CD14-positive monocyte (primary cell): ENCODE data around the gene LRRC45. TPM values are rescaled to one million over a fixed set of nuclear protein-coding genes. Genes with fewer than 3 reads are reported as not detected.

Source experiments
- DNase-seq, 3 donors: peaks; one replicate each; pipeline ENCODE4 v3.0.0-alpha.2; 2011 to 2022
- H2AFZ ChIP-seq: 2 replicates; pipeline ENCODE4 v1.6.0; 2012; ENCODE audit warnings: mild to moderate bottlenecking, low read depth, low read length, inconsistent platforms; ENCODE audit not compliant: insufficient read depth, poor library complexity, severe bottlenecking
- H3K27ac ChIP-seq, 2 donors: 1 replicate in 1 of 2; 2 replicates in 1 of 2; pipeline ENCODE4 v1.5.1; 2012 to 2013; ENCODE audit warnings: low read length in 2 of 2, control low read depth in 1 of 2, inconsistent platforms in 1 of 2, low read depth in 1 of 2, mild to moderate bottlenecking in 1 of 2
- H3K27me3 ChIP-seq, 2 donors: one replicate each; pipeline versions ENCODE4 v1.6.0 to v1.6.1; 2011 to 2013; ENCODE audit warnings: low read length in 2 of 2; ENCODE audit not compliant: control insufficient read depth in 2 of 2, insufficient read depth in 2 of 2
- H3K36me3 ChIP-seq, 2 donors: replicated peaks in 1 of 2; 1 replicate in 1 of 2; 2 replicates in 1 of 2; pipeline versions ENCODE4 v1.5.1 to v1.6.1; 2012 to 2013; ENCODE audit warnings: low read length in 2 of 2, control low read depth in 1 of 2, inconsistent platforms in 1 of 2, mild to moderate bottlenecking in 1 of 2; ENCODE audit not compliant: insufficient read depth in 2 of 2, control insufficient read depth in 1 of 2
- H3K4me1 ChIP-seq, 2 donors: 1 replicate in 1 of 2; 2 replicates in 1 of 2; pipeline versions ENCODE4 v1.5.1 to v1.6.1; 2012 to 2013; ENCODE audit warnings: low read length in 2 of 2, control low read depth in 1 of 2, inconsistent platforms in 1 of 2, mild to moderate bottlenecking in 1 of 2, moderate library complexity in 1 of 2; ENCODE audit not compliant: insufficient read depth in 2 of 2, control insufficient read depth in 1 of 2
- H3K4me2 ChIP-seq: replicated peaks from 2 replicates; pipeline ENCODE3; 2012; ENCODE audit warnings: low read length, moderate library complexity, mild to moderate bottlenecking; ENCODE audit not compliant: poor library complexity, severe bottlenecking; ENCODE audit errors: extremely low read depth
- H3K4me3 ChIP-seq, 3 experiments: fragments of 200-600 bp in 1 of 3; sonication (generic) in 1 of 3; replicated peaks in 1 of 3; 1 replicate in 2 of 3; 2 replicates in 1 of 3; pipeline ENCODE4 v1.5.1; 2011 to 2013; ENCODE audit warnings: low read length in 3 of 3, mild to moderate bottlenecking in 3 of 3, control low read depth in 2 of 3, low read depth in 2 of 3, inconsistent platforms in 1 of 3, moderate library complexity in 1 of 3
- H3K79me2 ChIP-seq: 2 replicates; pipeline ENCODE4 v1.6.0; 2012; ENCODE audit warnings: mild to moderate bottlenecking, control low read depth, inconsistent platforms, low read length, moderate library complexity; ENCODE audit not compliant: insufficient read depth
- H3K9ac ChIP-seq: 2 replicates; pipeline ENCODE4 v1.6.0; 2017; ENCODE audit warnings: low read length, mild to moderate bottlenecking; ENCODE audit not compliant: insufficient read depth, poor library complexity, severe bottlenecking
- H3K9me3 ChIP-seq, 2 donors: replicated peaks in 1 of 2; 1 replicate in 1 of 2; 2 replicates in 1 of 2; pipeline versions ENCODE4 v1.5.1 to v1.6.1; 2012 to 2013; ENCODE audit warnings: low read length in 2 of 2, control low read depth in 1 of 2; ENCODE audit not compliant: control insufficient read depth in 1 of 2, insufficient read depth in 1 of 2
- H4K20me1 ChIP-seq: 2 replicates; pipeline ENCODE4 v1.6.0; 2012; ENCODE audit warnings: mild to moderate bottlenecking, low read length, control low read depth, moderate library complexity; ENCODE audit not compliant: insufficient read depth
- H3K27ac Mint-ChIP-seq, 7 donors: one replicate each; pipeline ENCODE4 v1.8.0; 2020; ENCODE audit warnings: mild to moderate bottlenecking in 7 of 7, mixed read lengths in 7 of 7, moderate library complexity in 6 of 7, inconsistent platforms in 2 of 7
- H3K27me3 Mint-ChIP-seq, 3 donors: one replicate each; pipeline ENCODE4 v1.8.0; 2021 to 2022; ENCODE audit warnings: low read depth in 3 of 3, mild to moderate bottlenecking in 3 of 3, mixed read lengths in 3 of 3, moderate library complexity in 3 of 3, inconsistent platforms in 1 of 3
- H3K36me3 Mint-ChIP-seq, 2 donors: one replicate each; pipeline ENCODE4 v1.8.0; 2020; ENCODE audit warnings: mixed read lengths in 2 of 2, inconsistent platforms in 1 of 2, mild to moderate bottlenecking in 1 of 2
- H3K4me1 Mint-ChIP-seq: one replicate; pipeline ENCODE4 v1.8.0; 2020; ENCODE audit warnings: mild to moderate bottlenecking, mixed read lengths
- H3K4me3 Mint-ChIP-seq, 2 donors: one replicate each; pipeline ENCODE4 v1.8.0; 2020; ENCODE audit warnings: mild to moderate bottlenecking in 2 of 2, mixed read lengths in 2 of 2, moderate library complexity in 1 of 2
- H3K9me3 Mint-ChIP-seq, 7 donors: one replicate each; pipeline ENCODE4 v1.8.0; 2020 to 2022; ENCODE audit warnings: mixed read lengths in 7 of 7, mild to moderate bottlenecking in 6 of 7, moderate library complexity in 6 of 7, inconsistent platforms in 2 of 7
- WGBS: methylation state at CpG from one replicate; pipeline ENCODE4 v1.1.5; 2013; ENCODE audit warnings: missing lambda C conversion rate; ENCODE audit not compliant: insufficient coverage; 5-methylcytosine and 5-hydroxymethylcytosine counted together
- intact Hi-C, 2 donors: fragments of 100-400 bp; cut with micrococcal nuclease; formaldehyde crosslinking; loops; one replicate each; pipeline versions ENCODE4 v1.15.0 to v1.15.1; 2023
- polyA plus RNA-seq, 3 donors: library from polyadenylated mRNA; depleted of rRNA in 1 of 3; unstranded in 2 of 3; stranded (reverse) in 1 of 3; fragments of 300-500 nt in 2 of 3; fragments of >200 nt in 1 of 3; fragmentation: Illumina TruSeq in 2 of 3; gene quantifications; 1 replicate in 2 of 3; 2 replicates in 1 of 3; pipeline ENCODE4 v1.2.3, GENCODE V29; 2012 to 2021
- TF ChIP-seq, protein P1 (sequence below): fragments of 200-600 bp; IDR thresholded peaks from one replicate; pipeline ENCODE4 v1.8.0; 2022; ENCODE audit warnings: antibody characterized with exemption, mild to moderate bottlenecking

The LRRC45 gene
- polyA plus RNA-seq, 3 donors: 2.6 to 12.2 (median 3.4) TPM

- no peak overlapping the region for H3K27ac Mint-ChIP-seq
- peaks cover 1 to 8% (median 4%) of the 10 kb centered on the region in 3 donors for H3K27me3 Mint-ChIP-seq
- no peak overlapping the region for H3K4me2 ChIP-seq
- TF ChIP-seq, protein P1, sequence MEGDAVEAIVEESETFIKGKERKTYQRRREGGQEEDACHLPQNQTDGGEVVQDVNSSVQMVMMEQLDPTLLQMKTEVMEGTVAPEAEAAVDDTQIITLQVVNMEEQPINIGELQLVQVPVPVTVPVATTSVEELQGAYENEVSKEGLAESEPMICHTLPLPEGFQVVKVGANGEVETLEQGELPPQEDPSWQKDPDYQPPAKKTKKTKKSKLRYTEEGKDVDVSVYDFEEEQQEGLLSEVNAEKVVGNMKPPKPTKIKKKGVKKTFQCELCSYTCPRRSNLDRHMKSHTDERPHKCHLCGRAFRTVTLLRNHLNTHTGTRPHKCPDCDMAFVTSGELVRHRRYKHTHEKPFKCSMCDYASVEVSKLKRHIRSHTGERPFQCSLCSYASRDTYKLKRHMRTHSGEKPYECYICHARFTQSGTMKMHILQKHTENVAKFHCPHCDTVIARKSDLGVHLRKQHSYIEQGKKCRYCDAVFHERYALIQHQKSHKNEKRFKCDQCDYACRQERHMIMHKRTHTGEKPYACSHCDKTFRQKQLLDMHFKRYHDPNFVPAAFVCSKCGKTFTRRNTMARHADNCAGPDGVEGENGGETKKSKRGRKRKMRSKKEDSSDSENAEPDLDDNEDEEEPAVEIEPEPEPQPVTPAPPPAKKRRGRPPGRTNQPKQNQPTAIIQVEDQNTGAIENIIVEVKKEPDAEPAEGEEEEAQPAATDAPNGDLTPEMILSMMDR: no peak
- no peak overlapping the region for H3K27ac ChIP-seq
- H4K20me1 ChIP-seq: no peaks in the 10 kb centered on the region
- peaks cover 38 to 47% of the 10 kb centered on the region in 2 donors for H3K36me3 ChIP-seq
- no peak overlapping the region for H3K4me3 ChIP-seq
- no peaks in the 10 kb centered on the region for H3K79me2 ChIP-seq
- H3K4me3 Mint-ChIP-seq: no peak overlapping the region
- H3K27me3 ChIP-seq: no peaks in the 10 kb centered on the region
- intact Hi-C loops: no loop called here
- 97% methylated on average over 44 of the region's 47 CpGs for WGBS
- H3K9me3 Mint-ChIP-seq: peaks cover 0 to 1% (median 0%) of the 10 kb centered on the region in 7 donors
- H3K9ac ChIP-seq: no peak overlapping the region
- no peaks in the 10 kb centered on the region for H3K4me1 ChIP-seq
- no peaks in the 10 kb centered on the region for H3K4me1 Mint-ChIP-seq
- no peak overlapping the region for H2AFZ ChIP-seq
- DNase-seq: no peak
- H3K36me3 Mint-ChIP-seq: peaks cover 32 to 51% of the 10 kb centered on the region in 2 donors
- no peaks in the 10 kb centered on the region for H3K9me3 ChIP-seq
These were observed 56.0 kb downstream of the LRRC45 start for GRCh38 chr17:82079001-82079677.

DNA sequence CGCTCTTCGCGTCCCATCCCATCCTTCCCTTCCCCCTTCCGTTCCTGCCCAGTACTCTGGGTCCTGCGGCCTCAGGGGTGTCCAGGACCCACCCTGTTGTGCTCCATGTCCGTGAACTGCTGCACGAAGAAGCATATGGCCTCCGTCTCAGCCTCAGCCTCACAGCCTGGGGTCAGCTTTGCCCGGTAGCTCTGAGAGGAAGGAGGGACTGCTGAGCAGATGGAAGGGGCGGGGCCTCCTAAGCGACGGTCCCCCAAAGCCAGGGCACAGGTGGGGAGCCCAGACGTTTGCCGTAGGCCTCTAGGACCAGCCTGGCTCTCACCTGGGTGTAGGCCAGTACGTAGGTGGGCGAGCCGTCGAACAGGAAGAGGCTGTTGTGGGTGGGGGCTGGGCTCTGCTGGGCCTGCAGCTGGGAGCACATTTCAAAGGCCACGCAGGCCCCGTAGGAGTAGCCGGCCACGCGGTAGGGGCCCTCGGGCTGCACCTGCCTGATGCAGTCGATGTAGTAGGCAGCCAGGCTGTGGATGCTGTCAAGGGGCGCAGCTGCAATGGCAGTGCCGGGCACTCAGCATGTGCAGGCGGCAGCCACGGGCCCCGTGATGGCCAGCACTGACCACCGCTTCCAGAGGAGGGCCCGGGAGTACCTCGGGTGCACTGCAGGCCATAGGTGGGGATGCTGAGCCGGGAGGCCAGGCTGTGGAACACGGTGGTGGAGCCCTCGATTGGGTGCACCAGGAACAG lies 57.1 kb downstream of the LRRC45 start:
- Histone ChIP-seq H3K79me2 (no peaks in the 10 kb centered on the region), H3K27me3 (no peaks in the 10 kb centered on the region), H3K4me1 (no peaks in the 10 kb centered on the region), H3K9ac (no peak overlapping the region), H3K36me3 (peaks cover 48 to 57% of the 10 kb centered on the region in 2 donors), H3K4me3 (no peak overlapping the region), H3K27ac (no peak overlapping the region), H4K20me1 (no peaks in the 10 kb centered on the region), H2AFZ (no peak overlapping the region), H3K4me2 (no peak overlapping the region), H3K9me3 (no peaks in the 10 kb centered on the region)
- intact Hi-C loops: no loop called here
- Mint-ChIP-seq H3K4me3 (no peak overlapping the region), H3K27me3 (peaks cover 1 to 6% (median 2%) of the 10 kb centered on the region in 3 donors), H3K4me1 (no peaks in the 10 kb centered on the region), H3K36me3 (peaks cover 36 to 59% of the 10 kb centered on the region in 2 donors), H3K9me3 (peaks cover 0 to 1% (median 0%) of the 10 kb centered on the region in 7 donors), H3K27ac (no peak overlapping the region)
- DNase-seq: no peak
- WGBS: 93% methylated on average over 27 of the region's 36 CpGs
- TF ChIP-seq, protein P1: no peak

Other genes with a start within 250 kb of the LRRC45 start
- gene GCGR, start 219.2 kb upstream of the LRRC45 start, polyA plus RNA-seq: not detected
- gene MCRIP1, start 190.0 kb upstream of the LRRC45 start, polyA plus RNA-seq: 10 to 100 TPM; 48.4 to 63.0 (median 48.5) TPM
- 1 to 10 TPM in 1 of 3 donors, under 1 TPM in 2; 0.22 to 1.5 (median 0.33) TPM for gene PPP1R27, start 188.3 kb upstream of the LRRC45 start, polyA plus RNA-seq
- gene P4HB, start 162.8 kb upstream of the LRRC45 start, polyA plus RNA-seq: 100 to 1,000 TPM; 108 to 297 (median 291) TPM
- 100 to 1,000 TPM in 1 of 3 donors, 10 to 100 TPM in 2; 86.3 to 477 (median 97.2) TPM for gene ARHGDIA, start 152.0 kb upstream of the LRRC45 start, polyA plus RNA-seq
- 10 to 100 TPM; 20.2 to 98.1 (median 57.3) TPM for gene ALYREF, start 131.7 kb upstream of the LRRC45 start, polyA plus RNA-seq
- 100 to 1,000 TPM; 184 to 512 (median 397) TPM for gene ANAPC11, start 131.6 kb upstream of the LRRC45 start, polyA plus RNA-seq
- gene NPB, start 121.1 kb upstream of the LRRC45 start, polyA plus RNA-seq: under 1 TPM in 2 of 3 donors, not detected in 1; 0.08 to 0.16 TPM
- gene PCYT2, start 111.9 kb upstream of the LRRC45 start, polyA plus RNA-seq: 10 to 100 TPM; 10.7 to 14.5 (median 11.0) TPM
- gene SIRT7, start 105.1 kb upstream of the LRRC45 start, polyA plus RNA-seq: 10 to 100 TPM; 22.5 to 73.5 (median 23.7) TPM
- gene MAFG, start 95.6 kb upstream of the LRRC45 start, polyA plus RNA-seq: 10 to 100 TPM in 1 of 3 donors, 1 to 10 TPM in 2; 7.4 to 66.0 (median 7.6) TPM
- gene PYCR1, start 86.0 kb upstream of the LRRC45 start, polyA plus RNA-seq: under 1 TPM in 1 of 3 donors, not detected in 2; 0.07 TPM
- gene MYADML2, start 76.1 kb upstream of the LRRC45 start, polyA plus RNA-seq: not detected
- gene NOTUM, start 62.1 kb upstream of the LRRC45 start, polyA plus RNA-seq: not detected
- gene ASPSCR1, start 45.7 kb upstream of the LRRC45 start, polyA plus RNA-seq: 10 to 100 TPM; 25.5 to 31.9 (median 25.6) TPM
- gene CENPX, start 427 bp upstream of the LRRC45 start, polyA plus RNA-seq: 10 to 100 TPM; 47.7 to 57.0 (median 55.9) TPM
- gene RAC3, start 8.4 kb downstream of the LRRC45 start, polyA plus RNA-seq: 1 to 10 TPM in 1 of 3 donors, not detected in 2; 1.8 TPM
- 10 to 100 TPM; 88.8 to 93.1 (median 90.3) TPM for gene DCXR, start 14.4 kb downstream of the LRRC45 start, polyA plus RNA-seq
- 10 to 100 TPM in 1 of 3 donors, 1 to 10 TPM in 2; 1.5 to 32.4 (median 4.1) TPM for gene RFNG, start 28.5 kb downstream of the LRRC45 start, polyA plus RNA-seq
- 100 to 1,000 TPM; 101 to 130 (median 110) TPM for gene GPS1, start 28.6 kb downstream of the LRRC45 start, polyA plus RNA-seq
- 100 to 1,000 TPM in 1 of 3 donors, 10 to 100 TPM in 2; 23.9 to 175 (median 47.6) TPM for gene DUS1L, start 42.5 kb downstream of the LRRC45 start, polyA plus RNA-seq
- gene FASN, start 74.9 kb downstream of the LRRC45 start, polyA plus RNA-seq: 1 to 10 TPM in 1 of 3 donors, under 1 TPM in 2; 0.08 to 8.4 (median 0.13) TPM
- 10 to 100 TPM; 17.1 to 43.8 (median 20.1) TPM for gene CCDC57, start 189.5 kb downstream of the LRRC45 start, polyA plus RNA-seq
- 100 to 1,000 TPM in 1 of 3 donors, 10 to 100 TPM in 2; 26.3 to 103 (median 35.3) TPM for gene SLC16A3, start 205.7 kb downstream of the LRRC45 start, polyA plus RNA-seq